Neural cell (in vitro differentiated cells): ENCODE data around the gene CXCL13.

ENCODE experiments used
- POLR2AphosphoS5 ChIP-seq: IDR thresholded peaks from 2 replicates; pipeline ENCODE4 v1.6.1; 2012
- TF ChIP-seq, protein P1 (sequence below): IDR thresholded peaks from 2 replicates; pipeline ENCODE4 v1.6.1; 2012; ENCODE audit warnings: borderline replicate concordance
- TF ChIP-seq, protein P2 (sequence below): fragments of 450-650 bp; IDR thresholded peaks from 2 replicates; pipeline ENCODE4 v1.5.1; 2014; ENCODE audit warnings: antibody characterized with exemption, mild to moderate bottlenecking, moderate library complexity; ENCODE audit not compliant: poor library complexity, severe bottlenecking

DNA sequence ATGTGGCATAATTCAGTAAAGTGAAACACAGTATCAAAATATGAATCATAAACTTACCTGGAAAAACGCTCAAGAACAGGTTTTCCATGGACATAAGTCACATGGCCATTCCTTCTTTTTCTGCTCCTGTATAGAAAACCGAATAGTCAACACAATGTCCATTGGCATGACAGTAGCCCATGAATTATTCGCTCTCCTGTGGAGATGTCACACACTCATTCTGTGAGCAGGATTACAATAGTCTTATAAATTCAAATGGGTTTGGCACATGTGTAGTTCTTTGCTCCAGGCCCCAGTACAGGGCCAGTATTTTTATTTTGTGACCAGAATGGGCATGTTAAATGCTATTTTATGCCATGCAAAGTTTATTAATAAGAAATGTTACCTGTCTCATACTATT, 15.1 kb upstream of the CXCL13 start:
- TF ChIP-seq, protein P1, sequence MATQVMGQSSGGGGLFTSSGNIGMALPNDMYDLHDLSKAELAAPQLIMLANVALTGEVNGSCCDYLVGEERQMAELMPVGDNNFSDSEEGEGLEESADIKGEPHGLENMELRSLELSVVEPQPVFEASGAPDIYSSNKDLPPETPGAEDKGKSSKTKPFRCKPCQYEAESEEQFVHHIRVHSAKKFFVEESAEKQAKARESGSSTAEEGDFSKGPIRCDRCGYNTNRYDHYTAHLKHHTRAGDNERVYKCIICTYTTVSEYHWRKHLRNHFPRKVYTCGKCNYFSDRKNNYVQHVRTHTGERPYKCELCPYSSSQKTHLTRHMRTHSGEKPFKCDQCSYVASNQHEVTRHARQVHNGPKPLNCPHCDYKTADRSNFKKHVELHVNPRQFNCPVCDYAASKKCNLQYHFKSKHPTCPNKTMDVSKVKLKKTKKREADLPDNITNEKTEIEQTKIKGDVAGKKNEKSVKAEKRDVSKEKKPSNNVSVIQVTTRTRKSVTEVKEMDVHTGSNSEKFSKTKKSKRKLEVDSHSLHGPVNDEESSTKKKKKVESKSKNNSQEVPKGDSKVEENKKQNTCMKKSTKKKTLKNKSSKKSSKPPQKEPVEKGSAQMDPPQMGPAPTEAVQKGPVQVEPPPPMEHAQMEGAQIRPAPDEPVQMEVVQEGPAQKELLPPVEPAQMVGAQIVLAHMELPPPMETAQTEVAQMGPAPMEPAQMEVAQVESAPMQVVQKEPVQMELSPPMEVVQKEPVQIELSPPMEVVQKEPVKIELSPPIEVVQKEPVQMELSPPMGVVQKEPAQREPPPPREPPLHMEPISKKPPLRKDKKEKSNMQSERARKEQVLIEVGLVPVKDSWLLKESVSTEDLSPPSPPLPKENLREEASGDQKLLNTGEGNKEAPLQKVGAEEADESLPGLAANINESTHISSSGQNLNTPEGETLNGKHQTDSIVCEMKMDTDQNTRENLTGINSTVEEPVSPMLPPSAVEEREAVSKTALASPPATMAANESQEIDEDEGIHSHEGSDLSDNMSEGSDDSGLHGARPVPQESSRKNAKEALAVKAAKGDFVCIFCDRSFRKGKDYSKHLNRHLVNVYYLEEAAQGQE, result no peak
- TF ChIP-seq POLR2AphosphoS5, result no peak
- TF ChIP-seq, protein P2, sequence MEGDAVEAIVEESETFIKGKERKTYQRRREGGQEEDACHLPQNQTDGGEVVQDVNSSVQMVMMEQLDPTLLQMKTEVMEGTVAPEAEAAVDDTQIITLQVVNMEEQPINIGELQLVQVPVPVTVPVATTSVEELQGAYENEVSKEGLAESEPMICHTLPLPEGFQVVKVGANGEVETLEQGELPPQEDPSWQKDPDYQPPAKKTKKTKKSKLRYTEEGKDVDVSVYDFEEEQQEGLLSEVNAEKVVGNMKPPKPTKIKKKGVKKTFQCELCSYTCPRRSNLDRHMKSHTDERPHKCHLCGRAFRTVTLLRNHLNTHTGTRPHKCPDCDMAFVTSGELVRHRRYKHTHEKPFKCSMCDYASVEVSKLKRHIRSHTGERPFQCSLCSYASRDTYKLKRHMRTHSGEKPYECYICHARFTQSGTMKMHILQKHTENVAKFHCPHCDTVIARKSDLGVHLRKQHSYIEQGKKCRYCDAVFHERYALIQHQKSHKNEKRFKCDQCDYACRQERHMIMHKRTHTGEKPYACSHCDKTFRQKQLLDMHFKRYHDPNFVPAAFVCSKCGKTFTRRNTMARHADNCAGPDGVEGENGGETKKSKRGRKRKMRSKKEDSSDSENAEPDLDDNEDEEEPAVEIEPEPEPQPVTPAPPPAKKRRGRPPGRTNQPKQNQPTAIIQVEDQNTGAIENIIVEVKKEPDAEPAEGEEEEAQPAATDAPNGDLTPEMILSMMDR, result no peak
